Body of pancreas (tissue), 4 donors: ENCODE results near the gene ICE1. TPM values are rescaled to one million over a fixed set of nuclear protein-coding genes. Genes with fewer than 3 reads are reported as not detected.

ENCODE experiments used
- ATAC-seq: fragments of 150-250 bp; one replicate; pipeline ENCODE4 v1.9.1; 2016
- DNase-seq, 4 donors: peaks; one replicate each; pipeline ENCODE4 v3.0.0-alpha.2; 2019
- H3K27ac ChIP-seq, 4 donors: fragments of 200-600 bp; sonication (generic); 1 replicate in 3 of 4; 2 replicates in 1 of 4; pipeline versions ENCODE4 v1.5.1 to v1.6.1; 2016 to 2019; ENCODE audit warnings: mild to moderate bottlenecking in 1 of 4, mixed read lengths in 1 of 4, moderate library complexity in 1 of 4
- H3K27me3 ChIP-seq, 2 donors: fragments of 200-600 bp; sonication (generic); one replicate each; pipeline ENCODE4 v1.6.0; 2016; ENCODE audit warnings: mild to moderate bottlenecking in 1 of 2
- H3K36me3 ChIP-seq, 2 donors: fragments of 200-600 bp; sonication (generic); replicated peaks in 1 of 2; 2 replicates each; pipeline ENCODE4 v1.5.1; 2016; ENCODE audit warnings: low read depth in 2 of 2; ENCODE audit not compliant: insufficient read depth in 1 of 2
- H3K4me1 ChIP-seq: fragments of 200-600 bp; sonication (generic); one replicate; pipeline ENCODE4 v1.6.0; 2016
- H3K4me3 ChIP-seq, 2 donors: fragments of 200-600 bp; sonication (generic); 1 replicate in 1 of 2; 2 replicates in 1 of 2; pipeline ENCODE4 v1.5.1; 2016 to 2019
- H3K9me3 ChIP-seq, 3 donors: fragments of 200-600 bp; sonication (generic); 1 replicate in 2 of 3; 2 replicates in 1 of 3; pipeline ENCODE4 v1.5.1; 2016
- POLR2A ChIP-seq, 3 donors: fragments of 450-650 bp; IDR thresholded peaks; one replicate each; pipeline ENCODE4 v1.6.1; 2016; ENCODE audit warnings: antibody characterized with exemption in 3 of 3, mild to moderate bottlenecking in 2 of 3
- WGBS, 2 donors: methylation state at CpG; one replicate each; pipeline ENCODE4 v1.1.5; 2017; 5-methylcytosine and 5-hydroxymethylcytosine counted together
- intact Hi-C: fragments of 100-400 bp; cut with DNase I; formaldehyde crosslinking; loops from one replicate; pipeline ENCODE4 v1.15.1; 2023
- total RNA-seq, 2 donors: library from RNA; depleted of rRNA; stranded (reverse); fragments of >200 nt; gene quantifications; one replicate each; pipeline ENCODE4 v1.1.0, GENCODE V29; 2016
- TF ChIP-seq, protein P1 (sequence below), 7 experiments: fragments of 450-650 bp in 4 of 7; fragments of 200-600 bp in 3 of 7; sonication (generic) in 3 of 7; IDR thresholded peaks; one replicate each; pipeline ENCODE4 v1.5.1; 2016 to 2019; ENCODE audit warnings: antibody characterized with exemption in 7 of 7

Gene ICE1
- total RNA-seq, 2 donors from 2014 or later: 13.5 to 15.6 TPM

DNA sequence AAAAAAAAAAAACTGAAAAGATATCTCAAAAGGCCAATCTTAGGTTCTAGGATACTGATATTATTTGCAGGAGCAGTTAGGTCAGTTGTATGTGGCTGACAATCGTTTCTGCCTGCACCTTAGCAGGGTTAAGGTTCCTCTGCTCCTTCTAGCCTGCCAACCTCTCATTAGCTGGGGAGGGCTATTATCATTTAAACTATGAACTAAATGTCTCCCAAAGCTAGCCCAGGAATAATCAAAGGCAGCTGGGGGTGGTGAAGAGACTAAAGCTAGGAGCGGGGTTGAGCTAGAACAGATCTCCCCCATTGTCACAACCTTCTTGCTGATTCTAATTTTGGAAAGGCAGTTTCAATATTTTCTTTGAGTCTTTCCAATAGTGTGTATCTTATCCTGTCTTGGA is 99.9 kb downstream of the ICE1 start:
- H3K4me3 ChIP-seq: no peak overlapping the region
- H3K4me1 ChIP-seq: no peaks in the 10 kb centered on the region
- no peaks in the 10 kb centered on the region for H3K36me3 ChIP-seq
- 67 to 71% methylated on average over 2 of the region's 2 CpGs for WGBS, 2 donors
- H3K27ac ChIP-seq: no peak overlapping the region
- no peaks in the 10 kb centered on the region for H3K27me3 ChIP-seq
- no peak for TF ChIP-seq POLR2A (IDR thresholded peaks at IDR 0.05)
- TF ChIP-seq, protein P1, sequence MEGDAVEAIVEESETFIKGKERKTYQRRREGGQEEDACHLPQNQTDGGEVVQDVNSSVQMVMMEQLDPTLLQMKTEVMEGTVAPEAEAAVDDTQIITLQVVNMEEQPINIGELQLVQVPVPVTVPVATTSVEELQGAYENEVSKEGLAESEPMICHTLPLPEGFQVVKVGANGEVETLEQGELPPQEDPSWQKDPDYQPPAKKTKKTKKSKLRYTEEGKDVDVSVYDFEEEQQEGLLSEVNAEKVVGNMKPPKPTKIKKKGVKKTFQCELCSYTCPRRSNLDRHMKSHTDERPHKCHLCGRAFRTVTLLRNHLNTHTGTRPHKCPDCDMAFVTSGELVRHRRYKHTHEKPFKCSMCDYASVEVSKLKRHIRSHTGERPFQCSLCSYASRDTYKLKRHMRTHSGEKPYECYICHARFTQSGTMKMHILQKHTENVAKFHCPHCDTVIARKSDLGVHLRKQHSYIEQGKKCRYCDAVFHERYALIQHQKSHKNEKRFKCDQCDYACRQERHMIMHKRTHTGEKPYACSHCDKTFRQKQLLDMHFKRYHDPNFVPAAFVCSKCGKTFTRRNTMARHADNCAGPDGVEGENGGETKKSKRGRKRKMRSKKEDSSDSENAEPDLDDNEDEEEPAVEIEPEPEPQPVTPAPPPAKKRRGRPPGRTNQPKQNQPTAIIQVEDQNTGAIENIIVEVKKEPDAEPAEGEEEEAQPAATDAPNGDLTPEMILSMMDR (IDR thresholded peaks at IDR 0.05): no peak
- intact Hi-C loops: no loop called here
- ATAC-seq (no peak), DNase-seq (no peak)
- H3K9me3 ChIP-seq: no peaks in the 10 kb centered on the region

DNA sequence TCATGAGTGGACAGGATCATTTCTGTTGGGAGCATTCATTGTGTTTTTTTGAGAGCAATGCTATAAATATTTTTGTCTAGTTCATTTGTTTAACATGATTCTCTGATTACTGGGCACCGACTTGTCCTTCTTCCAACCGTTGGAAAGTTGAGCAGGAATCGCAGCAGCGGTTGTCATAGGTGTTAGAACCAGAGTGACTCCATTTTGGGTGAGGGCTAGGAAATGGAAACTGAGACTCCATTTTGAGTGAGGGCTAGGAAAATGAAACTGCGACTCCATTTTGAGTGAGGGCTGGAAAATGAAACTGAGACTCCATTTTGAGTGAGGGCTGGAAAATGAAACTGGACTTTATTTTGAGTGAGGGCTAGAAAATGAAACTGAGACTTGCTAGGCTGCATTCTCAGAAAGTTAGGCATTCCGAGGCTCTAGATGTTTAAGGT is 100.6 kb downstream of the ICE1 start:
- intact Hi-C loops: no loop called here
- ATAC-seq (no peak), DNase-seq (no peak)
- Histone ChIP-seq H3K27me3 (no peaks in the 10 kb centered on the region), H3K4me1 (no peaks in the 10 kb centered on the region), H3K9me3 (no peaks in the 10 kb centered on the region), H3K36me3 (no peaks in the 10 kb centered on the region), H3K27ac (no peak overlapping the region), H3K4me3 (no peak overlapping the region)
- 76 to 81% methylated on average over 6 of the region's 6 CpGs for WGBS, 2 donors
- TF ChIP-seq, protein P1 (IDR thresholded peaks at IDR 0.05): no peak
- no peak for TF ChIP-seq POLR2A (IDR thresholded peaks at IDR 0.05)

DNA sequence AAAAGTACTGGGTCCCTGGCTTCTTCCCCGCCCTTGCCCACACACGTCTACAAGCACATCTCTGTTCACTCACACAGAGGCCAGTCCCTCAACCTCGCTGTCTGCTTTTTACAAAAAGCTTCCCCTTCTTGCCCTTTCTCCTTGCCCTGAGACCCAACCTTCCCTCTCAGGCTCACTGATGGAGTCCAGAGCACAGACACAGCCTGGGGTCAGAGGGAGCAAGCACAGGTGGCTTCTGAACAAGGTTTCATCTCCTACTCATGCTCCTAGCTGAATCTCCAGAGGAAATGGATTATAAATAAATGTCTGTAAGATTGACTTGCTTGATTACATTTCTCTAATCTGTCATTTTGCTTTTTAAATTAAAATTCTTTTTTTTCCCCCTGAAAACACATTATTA is 101.8 kb downstream of the ICE1 start:
- intact Hi-C loops: no loop called here
- no peaks in the 10 kb centered on the region for H3K36me3 ChIP-seq
- no peak for DNase-seq
- no peak overlapping the region for H3K4me3 ChIP-seq
- WGBS, 2 donors: 71 to 74% methylated on average over 3 of the region's 3 CpGs
- no peaks in the 10 kb centered on the region for H3K27me3 ChIP-seq
- no peaks in the 10 kb centered on the region for H3K4me1 ChIP-seq
- no peaks in the 10 kb centered on the region for H3K9me3 ChIP-seq
- no peak for ATAC-seq
- no peak for TF ChIP-seq POLR2A (IDR thresholded peaks at IDR 0.05)
- TF ChIP-seq, protein P1 (IDR thresholded peaks at IDR 0.05): no peak
- no peak overlapping the region for H3K27ac ChIP-seq

DNA sequence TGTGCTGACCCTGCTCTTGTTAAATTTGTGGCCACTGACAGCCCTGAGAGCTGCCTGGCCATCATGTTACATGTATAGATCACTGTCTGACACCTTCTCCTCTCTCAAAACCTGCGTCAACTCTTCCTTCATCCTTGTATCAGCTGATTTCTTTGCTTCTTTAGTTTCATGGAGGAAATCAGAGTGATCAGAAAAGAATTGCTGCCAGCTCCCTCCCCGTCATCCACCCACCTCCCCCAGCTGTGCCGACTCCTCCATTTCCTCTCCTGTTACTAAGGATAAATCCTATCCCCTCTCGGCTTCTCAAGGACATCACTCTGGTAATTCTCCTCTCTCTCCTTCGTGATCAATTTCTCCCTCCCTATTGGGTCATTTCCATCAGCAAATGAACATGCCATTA is 108.9 kb downstream of the ICE1 start:
- DNase-seq (no peak), ATAC-seq (no peak)
- Histone ChIP-seq H3K27ac (no peak overlapping the region), H3K4me1 (no peaks in the 10 kb centered on the region), H3K36me3 (no peaks in the 10 kb centered on the region), H3K27me3 (no peaks in the 10 kb centered on the region), H3K9me3 (no peaks in the 10 kb centered on the region), H3K4me3 (no peak overlapping the region)
- intact Hi-C loops: no loop called here
- WGBS, 2 donors: 20 to 21% methylated on average over 5 of the region's 5 CpGs
- TF ChIP-seq POLR2A (IDR thresholded peaks at IDR 0.05): no peak
- TF ChIP-seq, protein P1 (IDR thresholded peaks at IDR 0.05): no peak

DNA sequence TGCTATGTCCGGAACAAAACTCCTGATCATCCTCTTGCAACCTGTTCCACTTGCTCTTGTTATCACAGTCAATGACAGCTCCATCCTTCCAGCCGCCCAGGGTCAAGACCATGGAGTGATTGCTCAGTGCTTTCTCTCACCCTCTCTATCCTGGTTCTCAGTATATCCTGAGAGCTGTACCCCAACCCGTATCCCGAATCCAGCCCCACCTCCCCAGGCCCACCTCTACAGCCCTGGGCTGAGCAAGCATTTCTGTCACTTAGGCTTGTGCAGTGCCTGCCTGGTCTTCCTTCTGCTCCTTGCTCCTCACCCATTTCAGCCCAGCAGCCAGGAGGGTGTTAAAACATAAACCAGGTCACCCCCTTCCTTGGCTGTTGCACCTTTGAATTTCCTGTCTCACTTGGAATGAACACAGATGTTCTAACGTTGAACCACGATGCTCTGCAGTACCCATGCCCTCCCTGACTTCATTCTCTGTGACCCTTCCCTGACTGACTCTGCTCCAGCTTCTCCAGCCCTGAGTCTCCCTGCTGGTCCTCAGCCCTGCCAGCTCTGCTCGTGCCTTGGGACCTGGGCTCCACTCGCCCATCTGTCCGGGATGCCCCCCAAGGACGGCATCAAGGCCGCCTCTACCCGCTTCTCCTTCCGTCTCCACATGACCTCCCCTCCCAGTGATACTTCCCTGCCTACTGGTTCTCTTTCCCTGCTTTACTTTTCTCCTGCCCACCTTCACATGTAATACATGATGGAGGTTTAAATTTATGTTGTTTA is 110.0 kb downstream of the ICE1 start:
- no peaks in the 10 kb centered on the region for H3K4me1 ChIP-seq
- intact Hi-C loops: no loop called here
- ATAC-seq (no peak), DNase-seq (no peak)
- H3K9me3 ChIP-seq: no peaks in the 10 kb centered on the region
- TF ChIP-seq, protein P1 (IDR thresholded peaks at IDR 0.05): no peak
- TF ChIP-seq POLR2A (IDR thresholded peaks at IDR 0.05): no peak
- H3K36me3 ChIP-seq: no peaks in the 10 kb centered on the region
- no peak overlapping the region for H3K4me3 ChIP-seq
- WGBS, 2 donors: 51 to 56% methylated on average over 13 of the region's 13 CpGs
- no peaks in the 10 kb centered on the region for H3K27me3 ChIP-seq
- H3K27ac ChIP-seq: no peak overlapping the region
